ENCODE data around the gene TMCC1.

DNA sequence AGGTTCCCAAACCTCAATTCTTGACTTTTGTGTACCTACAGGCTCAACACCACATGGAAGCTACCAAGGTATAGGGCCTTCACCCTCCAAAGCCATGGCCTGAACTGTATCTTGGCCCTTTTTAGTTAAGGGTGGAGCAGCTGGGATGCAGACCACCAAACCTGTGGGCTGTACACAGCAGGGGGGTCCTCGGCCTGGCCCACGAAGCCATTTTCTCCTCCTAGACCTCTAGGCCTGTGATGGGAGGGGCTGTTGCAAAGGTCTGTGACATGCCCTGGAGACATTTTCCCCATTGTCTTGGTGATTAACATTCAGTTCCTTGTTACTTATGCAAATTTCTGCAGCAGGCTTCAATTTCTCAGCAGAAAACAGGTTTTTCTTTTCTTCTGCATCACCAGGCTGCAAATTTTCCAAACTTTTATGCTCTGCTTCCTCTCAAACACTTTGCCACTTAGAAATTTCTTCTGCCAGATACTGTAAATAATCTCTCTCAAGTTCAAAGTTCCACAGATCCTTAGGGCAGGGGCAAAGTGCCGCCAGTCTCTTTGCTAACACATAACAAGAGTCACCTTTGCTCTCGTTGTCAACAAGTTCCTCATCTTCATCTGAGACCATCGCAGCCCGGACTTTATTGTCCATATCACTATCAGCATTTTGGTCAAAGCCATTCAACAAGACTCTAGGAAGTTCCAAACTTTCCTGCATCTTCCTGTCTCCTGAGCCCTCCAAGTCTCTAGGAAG lies 196.1 kb downstream of the TMCC1 start:
- TF ChIP-seq EZH2 (IDR thresholded peaks at IDR 0.05) (no peak), POLR2AphosphoS5 (IDR thresholded peaks at IDR 0.05; ENCODE audit: borderline replicate concordance, low read depth, low read length) (no peak)
